CD4-positive, CD25-positive, alpha-beta regulatory T cell (primary cell): ENCODE data around the gene RNF223. TPM values are rescaled to one million over a fixed set of nuclear protein-coding genes. Genes with fewer than 3 reads are reported as not detected.
A peak's percentile ranks its signal among the peaks of the same experiment; 100 is the strongest.

Experiments used
- ATAC-seq, 2 donors: fragments of 150-1000 bp; cut with Tn5 transposase; one replicate each; pipeline ENCODE4 v1.10.0; 2021; ENCODE audit warnings: low read depth in 2 of 2, moderate number of reproducible peaks in 2 of 2, moderate library complexity in 1 of 2
- DNase-seq, 3 donors: peaks; one replicate each; pipeline versions ENCODE4 v3.0.0 to v3.0.0-alpha.2; 2012 to 2022; ENCODE audit warnings: mixed read lengths in 1 of 3
- H3K27ac ChIP-seq: one replicate; pipeline ENCODE4 v1.7.0; 2013; ENCODE audit warnings: mild to moderate bottlenecking, low read length; ENCODE audit not compliant: insufficient read depth, poor library complexity, severe bottlenecking
- H3K27me3 ChIP-seq: one replicate; pipeline ENCODE4 v1.7.0; 2013; ENCODE audit warnings: low read length; ENCODE audit not compliant: control insufficient read depth, insufficient read depth
- H3K36me3 ChIP-seq: one replicate; pipeline ENCODE4 v1.7.0; 2013; ENCODE audit warnings: mild to moderate bottlenecking, low read length, moderate library complexity; ENCODE audit not compliant: control insufficient read depth, insufficient read depth
- H3K4me1 ChIP-seq: 2 replicates; pipeline ENCODE4 v1.7.0; 2013; ENCODE audit warnings: mild to moderate bottlenecking, low read length; ENCODE audit not compliant: insufficient read depth, control insufficient read depth, poor library complexity, severe bottlenecking
- H3K4me3 ChIP-seq: one replicate; pipeline ENCODE4 v1.7.0; 2013; ENCODE audit warnings: low read depth, mild to moderate bottlenecking, low read length, moderate library complexity
- H3K9me3 ChIP-seq, 2 experiments: 1 replicate in 1 of 2; 2 replicates in 1 of 2; pipeline ENCODE4 v1.7.0; 2013; ENCODE audit warnings: low read length in 2 of 2, mild to moderate bottlenecking in 1 of 2, moderate library complexity in 1 of 2; ENCODE audit not compliant: control insufficient read depth in 2 of 2
- H3K27ac Mint-ChIP-seq, 3 donors: one replicate each; pipeline ENCODE4 v1.8.0; 2020 to 2022; ENCODE audit warnings: mild to moderate bottlenecking in 3 of 3, mixed read lengths in 3 of 3, moderate library complexity in 2 of 3
- H3K27me3 Mint-ChIP-seq: one replicate; pipeline ENCODE4 v1.8.0; 2022; ENCODE audit warnings: mild to moderate bottlenecking, mixed read lengths
- H3K36me3 Mint-ChIP-seq: one replicate; pipeline ENCODE4 v1.8.0; 2020; ENCODE audit warnings: mixed read lengths
- H3K4me1 Mint-ChIP-seq, 4 donors: one replicate each; pipeline ENCODE4 v1.8.0; 2020 to 2022; ENCODE audit warnings: mixed read lengths in 4 of 4, mild to moderate bottlenecking in 1 of 4
- H3K4me3 Mint-ChIP-seq, 4 donors: one replicate each; pipeline ENCODE4 v1.8.0; 2020 to 2022; ENCODE audit warnings: mild to moderate bottlenecking in 4 of 4, mixed read lengths in 4 of 4, moderate library complexity in 3 of 4
- H3K9me3 Mint-ChIP-seq, 7 donors: one replicate each; pipeline ENCODE4 v1.8.0; 2020 to 2022; ENCODE audit warnings: mixed read lengths in 7 of 7, mild to moderate bottlenecking in 3 of 7, moderate library complexity in 2 of 7
- polyA plus RNA-seq, 4 donors: library from polyadenylated mRNA; unstranded; fragments of 300-500 nt; fragmentation: Illumina TruSeq; gene quantifications; one replicate each; pipeline ENCODE4 v1.2.3, GENCODE V29; 2021
- total RNA-seq: library from RNA; stranded (reverse); gene quantifications from one replicate; pipeline ENCODE4 v1.2.3, GENCODE V29; 2022

Gene RNF223
- total and polyA plus RNA-seq, 5 donors from 2014 or later: not detected

DNA sequence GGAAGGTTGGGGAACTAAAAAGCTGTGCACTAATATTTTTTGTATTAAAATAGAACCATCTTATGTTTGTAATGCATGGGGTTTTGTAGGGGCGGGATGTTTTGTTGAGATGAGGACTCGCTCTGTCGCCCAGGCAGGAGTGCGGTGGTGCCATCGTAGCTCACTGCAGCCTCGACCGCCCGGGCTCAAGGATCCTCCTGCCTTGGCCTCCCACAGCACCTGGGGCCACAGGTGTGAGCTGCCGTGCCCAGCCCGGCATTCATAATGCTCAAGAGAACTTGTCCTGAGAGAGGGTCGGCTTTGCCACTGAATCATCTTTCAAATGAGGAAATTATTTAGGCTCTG lies 44.7 kb upstream of the RNF223 start:
- no peaks in the 10 kb centered on the region for H3K9me3 ChIP-seq
- peaks cover 25% of the 10 kb centered on the region for H3K4me1 ChIP-seq
- ATAC-seq (no peak), DNase-seq (no peak)
- no peaks in the 10 kb centered on the region for H3K27me3 ChIP-seq
- peaks cover 0 to 22% (median 9%) of the 10 kb centered on the region in 4 donors for H3K4me1 Mint-ChIP-seq
- no peaks in the 10 kb centered on the region for H3K36me3 Mint-ChIP-seq
- peaks cover 0 to 1% (median 0%) of the 10 kb centered on the region in 7 donors for H3K9me3 Mint-ChIP-seq
- H3K36me3 ChIP-seq: no peaks in the 10 kb centered on the region
- no peak overlapping the region for H3K27ac ChIP-seq
- no peak overlapping the region for H3K4me3 ChIP-seq
- H3K27ac Mint-ChIP-seq: no peak overlapping the region
- peak overlapping the region in 3 of 4 donors; percentile 16 to 73 (median 67) for H3K4me3 Mint-ChIP-seq
- peaks cover 8% of the 10 kb centered on the region for H3K27me3 Mint-ChIP-seq

DNA sequence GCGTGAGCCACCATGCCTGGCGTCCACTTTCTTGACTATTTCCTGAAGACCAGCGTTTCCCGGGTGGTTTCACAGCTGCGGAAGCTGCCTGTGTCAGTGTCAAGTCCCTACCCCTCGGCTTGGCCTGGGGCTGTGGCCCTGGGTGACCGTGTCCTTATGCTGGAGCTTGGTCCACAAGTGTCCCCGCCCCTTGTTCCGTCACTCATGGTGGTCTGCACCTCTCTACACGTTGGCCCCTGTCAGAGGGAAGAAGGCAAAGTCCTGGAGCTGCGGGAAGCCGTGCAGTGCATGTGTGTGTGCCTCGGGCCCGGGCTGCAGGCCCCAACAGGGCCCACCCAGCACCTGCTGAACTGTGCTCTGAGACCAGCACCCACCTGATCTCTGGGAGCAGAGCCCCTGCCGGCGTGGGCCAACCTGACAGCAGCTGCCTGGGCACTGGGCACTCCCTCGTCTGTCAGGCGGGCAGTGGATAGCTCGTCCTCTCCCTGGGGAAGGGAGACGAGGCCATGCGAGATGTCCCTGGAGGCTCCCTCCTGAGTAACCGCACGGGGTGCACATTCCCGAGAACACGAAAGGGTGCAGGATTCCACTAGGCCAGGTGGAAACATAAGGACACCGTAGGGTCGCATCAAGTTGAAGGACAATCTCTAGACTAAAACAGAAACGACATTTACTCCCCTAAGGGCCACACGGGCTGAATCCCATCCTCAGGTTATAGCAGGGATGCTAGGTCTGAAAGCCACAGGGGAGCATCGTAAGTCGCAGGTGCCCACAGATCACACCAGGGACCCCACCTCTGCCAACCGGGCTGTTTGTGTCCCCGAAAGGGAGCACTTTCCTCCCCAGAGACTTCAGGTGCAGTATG lies 44.1 kb upstream of the RNF223 start:
- Histone ChIP-seq H3K36me3 (no peaks in the 10 kb centered on the region), H3K9me3 (peaks cover 2 to 4% of the 10 kb centered on the region in 2 experiments), H3K27me3 (no peaks in the 10 kb centered on the region), H3K4me1 (peaks cover 25% of the 10 kb centered on the region), H3K27ac (no peak overlapping the region), H3K4me3 (no peak overlapping the region)
- Mint-ChIP-seq H3K36me3 (peaks cover 2% of the 10 kb centered on the region), H3K9me3 (peaks cover 0 to 3% (median 0%) of the 10 kb centered on the region in 7 donors), H3K4me3 (peak overlapping the region in 2 of 4 donors; percentile 70 to 74), H3K4me1 (peaks cover 0 to 21% (median 10%) of the 10 kb centered on the region in 4 donors), H3K27me3 (peaks cover 4% of the 10 kb centered on the region), H3K27ac (no peak overlapping the region)
- DNase-seq (no peak), ATAC-seq (no peak)

DNA sequence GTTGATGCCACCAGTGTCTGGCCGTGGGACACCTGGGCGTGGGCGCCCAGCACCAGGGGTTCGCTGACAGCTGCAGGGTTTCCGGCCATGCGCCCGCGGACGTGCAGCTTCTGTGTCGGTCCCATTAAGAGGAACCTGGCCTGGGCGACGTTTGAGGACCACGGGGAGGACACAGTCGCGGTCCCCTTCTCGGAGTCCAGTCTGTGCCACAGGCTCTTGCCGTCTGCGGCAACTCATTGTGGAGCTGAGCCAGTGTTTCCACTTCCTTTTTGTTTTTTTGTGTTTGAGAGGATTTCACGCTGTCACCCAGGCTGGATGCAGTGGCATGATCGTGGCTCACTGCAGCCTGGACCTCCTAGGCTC lies 43.3 kb upstream of the RNF223 start:
- H3K27ac ChIP-seq: no peak overlapping the region
- H3K4me1 ChIP-seq: peaks cover 24% of the 10 kb centered on the region
- no peak for ATAC-seq
- no peaks in the 10 kb centered on the region for H3K36me3 ChIP-seq
- Mint-ChIP-seq H3K27me3 (peaks cover 4% of the 10 kb centered on the region), H3K4me3 (peak overlapping the region in 3 of 4 donors; percentile 64 to 70 (median 68)), H3K27ac (no peak overlapping the region), H3K36me3 (peaks cover 9% of the 10 kb centered on the region), H3K4me1 (peaks cover 0 to 23% (median 11%) of the 10 kb centered on the region in 4 donors), H3K9me3 (peaks cover 0 to 5% (median 0%) of the 10 kb centered on the region in 7 donors)
- no peak overlapping the region for H3K4me3 ChIP-seq
- peaks cover 2 to 6% of the 10 kb centered on the region in 2 experiments for H3K9me3 ChIP-seq
- DNase-seq: no peak
- no peaks in the 10 kb centered on the region for H3K27me3 ChIP-seq

DNA sequence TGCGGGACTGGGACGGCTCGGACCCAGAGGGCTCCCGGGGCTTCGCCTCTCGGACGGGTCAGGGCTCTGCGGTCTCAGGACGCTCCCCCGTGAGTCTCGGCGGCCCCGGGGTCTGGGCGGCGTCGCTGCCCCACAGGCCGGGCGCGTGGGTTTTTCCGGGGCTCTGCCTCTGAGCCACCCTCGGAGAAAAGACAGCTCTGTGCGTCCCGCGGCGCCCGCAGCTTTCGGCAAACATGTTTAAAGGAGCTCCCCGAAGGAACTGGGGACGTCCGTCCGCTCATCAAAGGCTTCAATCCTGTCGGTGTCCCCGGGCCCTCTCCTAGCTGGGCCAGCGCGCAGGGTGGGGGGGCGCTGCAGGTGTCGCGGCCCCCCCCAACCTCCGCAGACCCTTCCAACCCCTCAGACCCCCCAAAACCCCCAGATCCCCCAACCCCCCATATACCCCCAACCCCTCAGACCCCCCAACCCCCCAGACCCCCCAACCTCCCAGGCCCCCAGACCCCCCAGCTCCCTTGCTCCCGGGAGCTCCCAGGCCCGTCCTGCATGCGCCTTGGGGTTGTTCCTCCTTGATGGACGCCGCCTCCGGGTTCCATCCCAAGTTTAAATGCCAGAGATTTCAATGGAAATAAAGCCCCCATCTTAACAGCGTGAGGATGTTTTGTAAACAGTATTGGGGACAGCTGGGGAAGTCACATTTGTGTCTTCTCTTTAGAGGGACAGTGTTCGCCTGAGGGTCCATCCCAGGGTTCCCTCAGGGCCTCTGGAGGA lies 42.8 kb upstream of the RNF223 start:
- DNase-seq (peak; percentile 35 to 39 (median 35)), ATAC-seq (no peak)
- Histone ChIP-seq H3K4me3 (no peak overlapping the region), H3K9me3 (peaks cover 2 to 6% of the 10 kb centered on the region in 2 experiments), H3K27me3 (no peaks in the 10 kb centered on the region), H3K36me3 (no peaks in the 10 kb centered on the region), H3K4me1 (peaks cover 18% of the 10 kb centered on the region), H3K27ac (peak overlapping the region; percentile 33)
- Mint-ChIP-seq H3K4me1 (peaks cover 0 to 27% (median 11%) of the 10 kb centered on the region in 4 donors), H3K27ac (peak overlapping the region in 1 of 3 donors; percentile 14), H3K4me3 (peak overlapping the region; percentile 56 to 70 (median 64)), H3K27me3 (peaks cover 4% of the 10 kb centered on the region), H3K36me3 (peaks cover 12% of the 10 kb centered on the region), H3K9me3 (peaks cover 0 to 5% (median 1%) of the 10 kb centered on the region in 7 donors)

DNA sequence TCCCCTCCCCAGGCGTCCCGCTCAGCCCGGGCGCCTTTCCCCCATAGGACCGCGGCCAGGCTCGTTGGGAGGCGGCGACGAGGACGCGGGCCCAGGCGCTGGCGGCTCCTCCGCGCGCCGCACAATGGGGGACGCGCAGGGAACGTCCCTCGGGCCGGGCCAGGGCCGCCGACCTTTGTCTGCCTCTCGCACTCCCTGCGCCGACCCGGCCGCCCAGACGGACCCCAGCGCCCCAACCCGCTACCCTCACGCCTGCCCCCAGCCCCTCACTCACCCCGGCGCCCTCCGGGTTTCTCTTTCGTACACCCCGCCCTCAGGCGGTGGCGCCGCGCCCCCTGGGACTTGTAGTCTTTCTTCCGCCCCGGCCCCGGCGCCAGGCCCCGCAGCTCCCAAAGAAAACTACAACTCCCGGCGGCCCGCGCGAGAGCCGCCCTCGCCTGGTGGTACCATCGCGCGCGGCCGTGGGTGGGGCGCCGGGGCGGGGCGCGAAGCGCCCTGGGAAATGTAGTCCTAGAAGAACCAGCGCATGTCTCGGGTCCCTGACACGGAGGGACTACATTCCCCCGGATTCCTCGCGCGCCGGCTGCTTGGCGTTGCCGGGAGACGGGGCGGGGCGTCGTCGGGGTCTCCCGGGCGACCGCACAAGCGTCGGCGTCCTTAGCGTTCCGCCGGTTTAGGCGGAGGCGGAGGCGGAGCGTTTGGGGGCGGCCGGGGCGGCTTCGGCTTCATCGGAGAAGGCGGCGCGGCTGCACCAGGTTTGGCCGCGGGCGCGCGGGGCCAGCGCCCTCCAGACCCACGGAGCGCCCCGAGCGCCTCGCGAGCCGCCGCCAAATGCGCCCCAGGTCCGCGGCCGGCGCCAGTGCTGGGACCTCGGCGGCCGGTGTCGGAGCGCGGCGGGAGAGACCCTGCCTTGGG lies 41.9 kb upstream of the RNF223 start, which contains the start of gene C1orf159:
Gene C1orf159, minus strand, starts transcription at position 304 of the 915 bp plus-strand sequence. CDS start 24,546 bp downstream, outside the sequence.
- H3K4me1 ChIP-seq: peaks cover 16% of the 10 kb centered on the region
- peak; percentile 98 for DNase-seq
- peaks cover 2 to 6% of the 10 kb centered on the region in 2 experiments for H3K9me3 ChIP-seq
- H3K27me3 ChIP-seq: no peaks in the 10 kb centered on the region
- H3K36me3 ChIP-seq: no peaks in the 10 kb centered on the region
- H3K27ac ChIP-seq: peak within 1 kb of the TSS; percentile 70
- Mint-ChIP-seq H3K4me3 (peak within 1 kb of the TSS; percentile 87 to 97 (median 92)), H3K9me3 (peaks cover 0 to 5% (median 1%) of the 10 kb centered on the region in 7 donors), H3K27me3 (peaks cover 4% of the 10 kb centered on the region), H3K27ac (peak within 1 kb of the TSS in 2 of 3 donors; percentile 78 to 86), H3K36me3 (peaks cover 12% of the 10 kb centered on the region), H3K4me1 (peaks cover 0 to 27% (median 11%) of the 10 kb centered on the region in 4 donors)
- ATAC-seq: peak; percentile 94 to 97
- H3K4me3 ChIP-seq: no peak within 1 kb of the TSS

DNA sequence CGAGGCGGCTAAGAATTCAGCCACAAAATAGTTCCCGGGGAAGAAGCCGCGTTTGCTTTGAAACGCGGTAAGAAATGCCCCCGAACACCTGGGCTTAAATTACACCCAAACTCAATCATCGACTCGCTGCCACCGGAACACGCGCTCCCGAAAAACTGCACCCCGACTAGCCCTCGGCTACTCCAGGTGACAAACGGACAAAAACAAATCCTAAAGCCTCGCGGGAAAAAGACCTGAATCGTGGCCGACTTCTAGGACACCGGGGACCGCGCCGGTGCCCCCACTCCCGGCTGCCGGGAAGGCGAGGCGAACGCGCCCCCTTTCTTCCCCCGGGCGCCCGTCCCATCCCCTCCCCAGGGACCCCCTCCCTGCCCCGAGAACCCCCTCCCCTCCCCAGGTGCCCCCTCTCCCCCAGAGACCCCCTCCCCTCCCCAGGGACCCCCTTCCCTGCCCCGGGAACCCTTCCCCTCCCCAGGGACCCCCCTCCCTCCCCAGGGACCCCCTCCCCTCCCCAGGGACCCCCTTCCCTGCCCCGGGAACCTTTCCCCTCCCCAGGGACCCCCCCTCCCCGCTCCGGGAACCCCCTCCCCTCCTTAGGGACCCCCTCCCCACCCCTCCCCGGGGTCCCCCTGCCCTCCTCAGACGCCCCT lies 41.2 kb upstream of the RNF223 start:
- Mint-ChIP-seq H3K27ac (peak overlapping the region in 2 of 3 donors; percentile 20 to 86), H3K4me1 (peaks cover 0 to 27% (median 11%) of the 10 kb centered on the region in 4 donors), H3K36me3 (peaks cover 12% of the 10 kb centered on the region), H3K27me3 (no peaks in the 10 kb centered on the region), H3K4me3 (peak overlapping the region; percentile 83 to 90 (median 88)), H3K9me3 (peaks cover 0 to 5% (median 1%) of the 10 kb centered on the region in 7 donors)
- DNase-seq: no peak
- H3K36me3 ChIP-seq: no peaks in the 10 kb centered on the region
- H3K9me3 ChIP-seq: peaks cover 2 to 6% of the 10 kb centered on the region in 2 experiments
- H3K27ac ChIP-seq: peak overlapping the region; percentile 70
- ATAC-seq: no peak
- peaks cover 16% of the 10 kb centered on the region for H3K4me1 ChIP-seq
- H3K4me3 ChIP-seq: no peak overlapping the region
- H3K27me3 ChIP-seq: no peaks in the 10 kb centered on the region
